Natural killer cell (primary cell): ENCODE results near the gene VMP1. TPM values are rescaled to one million over a fixed set of nuclear protein-coding genes. Genes with fewer than 3 reads are reported as not detected.
A peak's percentile ranks its signal among the peaks of the same experiment; 100 is the strongest.
"Not testable (repeated sequence)": the region's sequence is repeated elsewhere in the genome, so short reads cannot be mapped to it uniquely, and the experiment has no call there.

Source experiments
- ATAC-seq, 3 donors: fragments of 150-1000 bp in 2 of 3; fragments of 200-7000 bp in 1 of 3; cut with Tn5 transposase; 1 replicate in 1 of 3; 2 replicates in 2 of 3; pipeline ENCODE4 v1.10.0; 2021; ENCODE audit warnings: mild to moderate bottlenecking in 2 of 3, moderate library complexity in 2 of 3
- DNase-seq, 2 donors: peaks; one replicate each; pipeline versions ENCODE4 v3.0.0 to v3.0.0-alpha.2; 2013 to 2021; ENCODE audit warnings: mixed read lengths in 1 of 2
- H3K27ac ChIP-seq: one replicate; pipeline ENCODE4 v1.5.1; 2013; ENCODE audit warnings: mild to moderate bottlenecking, low read length
- H3K27me3 ChIP-seq: one replicate; pipeline ENCODE4 v1.6.1; 2013; ENCODE audit warnings: low read length; ENCODE audit not compliant: control insufficient read depth, insufficient read depth
- H3K36me3 ChIP-seq: one replicate; pipeline ENCODE4 v1.6.1; 2013; ENCODE audit warnings: low read length; ENCODE audit not compliant: control insufficient read depth, insufficient read depth
- H3K4me1 ChIP-seq: one replicate; pipeline ENCODE4 v1.6.1; 2013; ENCODE audit warnings: low read length; ENCODE audit not compliant: control insufficient read depth, insufficient read depth
- H3K4me3 ChIP-seq: one replicate; pipeline ENCODE4 v1.5.1; 2013; ENCODE audit warnings: low read length
- H3K9me3 ChIP-seq: one replicate; pipeline ENCODE4 v1.6.1; 2013; ENCODE audit warnings: low read length; ENCODE audit not compliant: control insufficient read depth, insufficient read depth
- H3K27ac Mint-ChIP-seq, 2 donors: one replicate each; pipeline ENCODE4 v1.8.0; 2022; ENCODE audit warnings: mild to moderate bottlenecking in 2 of 2, mixed read lengths in 2 of 2, moderate library complexity in 1 of 2
- H3K27me3 Mint-ChIP-seq, 2 donors: one replicate each; pipeline ENCODE4 v1.8.0; 2022; ENCODE audit warnings: low read depth in 2 of 2, mixed read lengths in 2 of 2
- H3K36me3 Mint-ChIP-seq: one replicate; pipeline ENCODE4 v1.8.0; 2022; ENCODE audit warnings: mixed read lengths
- H3K4me1 Mint-ChIP-seq, 2 donors: one replicate each; pipeline ENCODE4 v1.8.0; 2022; ENCODE audit warnings: mixed read lengths in 2 of 2
- H3K4me3 Mint-ChIP-seq: one replicate; pipeline ENCODE4 v1.8.0; 2022; ENCODE audit warnings: mild to moderate bottlenecking, moderate library complexity, mixed read lengths
- H3K9me3 Mint-ChIP-seq, 2 donors: one replicate each; pipeline ENCODE4 v1.8.0; 2022; ENCODE audit warnings: mixed read lengths in 2 of 2
- CTCF ChIP-seq: fragments of 200-600 bp; IDR thresholded peaks from one replicate; pipeline ENCODE4 v1.8.0; 2022; ENCODE audit warnings: antibody characterized with exemption
- WGBS: methylation state at CpG from one replicate; pipeline ENCODE4 v1.1.7; 2013; ENCODE audit warnings: missing lambda C conversion rate; ENCODE audit not compliant: insufficient coverage; 5-methylcytosine and 5-hydroxymethylcytosine counted together
- intact Hi-C: fragments of 100-400 bp; cut with micrococcal nuclease; formaldehyde crosslinking; loops from one replicate; pipeline ENCODE4 v1.14.2; 2022
- total RNA-seq, 4 donors: library from RNA; stranded (reverse); fragments of 120-200 nt in 1 of 4; gene quantifications; one replicate each; pipeline versions ENCODE4 v1.2.3 to v1.2.4, GENCODE V29; 2013 to 2022

Gene VMP1
- total RNA-seq, 3 donors from 2014 or later (not counting 1 experiment from before 2014, with no cell fraction given) = 136 to 175 (median 162) TPM

DNA sequence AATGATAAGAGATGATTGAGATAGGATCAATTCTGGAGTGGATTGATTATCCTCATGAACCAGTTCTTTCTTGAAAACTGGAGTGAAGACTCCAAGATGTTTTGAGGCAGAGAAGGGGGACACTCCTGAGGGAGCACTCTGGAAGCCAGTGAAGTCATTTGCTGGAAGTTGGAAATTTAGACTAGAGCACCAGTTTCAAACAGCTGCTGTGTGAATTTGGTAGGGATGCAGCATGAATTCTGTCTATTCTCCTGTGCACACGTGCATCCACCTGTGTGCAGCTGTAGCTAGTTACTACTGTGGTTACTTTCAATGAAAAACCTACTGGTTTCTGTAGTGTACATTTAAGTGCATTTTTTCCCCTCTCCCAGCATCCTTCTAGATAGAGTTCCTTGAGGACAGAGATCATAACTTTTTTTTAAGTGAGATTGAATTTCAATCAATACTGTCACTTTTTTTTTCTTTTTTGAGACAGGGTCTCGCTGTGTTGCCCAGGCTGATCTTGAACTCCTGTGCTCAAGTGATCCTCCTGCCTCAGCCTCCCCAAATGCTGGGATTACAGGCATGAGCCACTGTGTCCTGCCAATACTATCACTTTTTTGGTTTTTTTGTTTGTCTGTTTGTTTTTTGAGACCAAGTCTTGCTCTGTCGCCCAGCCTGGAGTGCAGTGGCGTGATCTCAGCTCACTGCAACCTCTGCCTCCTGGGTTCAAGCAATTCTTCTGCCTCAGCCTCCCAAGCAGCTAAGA, 119.4 kb downstream of the VMP1 start:
- Histone ChIP-seq H3K4me3 (no peak overlapping the region), H3K9me3 (no peaks in the 10 kb centered on the region), H3K27ac (no peak overlapping the region), H3K4me1 (peaks cover 21% of the 10 kb centered on the region), H3K27me3 (no peaks in the 10 kb centered on the region), H3K36me3 (peaks cover 3% of the 10 kb centered on the region)
- no peak for DNase-seq
- intact Hi-C loops = no loop called here
- Mint-ChIP-seq H3K4me3 (no peak overlapping the region), H3K36me3 (no peaks in the 10 kb centered on the region), H3K4me1 (peaks cover 41 to 44% of the 10 kb centered on the region in 2 donors), H3K27me3 (no peaks in the 10 kb centered on the region), H3K9me3 (no peaks in the 10 kb centered on the region), H3K27ac (peak overlapping the region; percentile 26 to 74)
- 79% methylated on average over 4 of the region's 4 CpGs for WGBS
- TF ChIP-seq CTCF = no peak
- no peak for ATAC-seq

DNA sequence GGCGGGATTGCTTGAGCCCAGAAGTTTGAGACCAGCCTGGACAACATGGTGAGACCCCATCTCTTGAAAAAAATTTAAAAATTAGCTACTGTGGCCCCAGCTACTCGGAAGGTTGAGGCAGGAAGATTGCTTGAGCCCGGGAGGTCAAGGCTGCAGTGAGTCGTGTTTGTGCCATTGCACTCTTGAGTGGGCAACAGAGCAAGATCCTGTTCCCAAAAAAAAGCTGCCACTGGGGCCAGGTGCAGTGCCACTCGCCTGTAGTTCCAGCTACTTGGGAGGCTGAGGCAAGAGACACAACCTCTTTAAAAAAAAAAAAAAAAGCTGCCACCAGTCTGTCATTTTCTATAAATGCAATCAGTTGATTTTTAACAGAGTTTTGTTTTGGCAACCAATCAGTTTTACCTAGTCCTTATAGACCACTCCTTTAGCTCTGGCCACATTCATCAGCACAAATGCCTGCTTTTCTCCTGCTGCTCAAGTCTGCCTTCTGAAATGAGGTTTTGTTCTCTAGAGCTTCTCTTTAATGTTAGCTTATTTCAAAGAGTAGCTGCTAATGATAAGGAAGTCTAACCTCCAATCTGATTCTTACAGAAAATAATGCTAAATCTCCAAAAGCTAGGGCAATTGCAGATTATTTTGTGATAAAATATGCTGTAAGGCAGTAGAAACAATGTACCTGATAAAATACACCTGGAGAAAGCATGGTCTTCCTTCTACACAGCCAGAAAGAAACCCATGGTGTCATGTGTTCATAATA, 120.4 kb downstream of the VMP1 start:
- no peak for TF ChIP-seq CTCF
- Mint-ChIP-seq H3K36me3 (no peaks in the 10 kb centered on the region), H3K9me3 (no peaks in the 10 kb centered on the region), H3K27ac (peak overlapping the region; percentile 91 to 97), H3K4me1 (peaks cover 41 to 44% of the 10 kb centered on the region in 2 donors), H3K4me3 (no peak overlapping the region), H3K27me3 (no peaks in the 10 kb centered on the region)
- ATAC-seq (no peak), DNase-seq (peak in 1 of 2 donors; percentile 51)
- Histone ChIP-seq H3K4me1 (peaks cover 21% of the 10 kb centered on the region), H3K27ac (peak overlapping the region; percentile 71), H3K36me3 (peaks cover 3% of the 10 kb centered on the region), H3K9me3 (no peaks in the 10 kb centered on the region), H3K27me3 (no peaks in the 10 kb centered on the region), H3K4me3 (no peak overlapping the region)
- 68% methylated on average over 5 of the region's 5 CpGs for WGBS
- intact Hi-C loops = no loop called here

DNA sequence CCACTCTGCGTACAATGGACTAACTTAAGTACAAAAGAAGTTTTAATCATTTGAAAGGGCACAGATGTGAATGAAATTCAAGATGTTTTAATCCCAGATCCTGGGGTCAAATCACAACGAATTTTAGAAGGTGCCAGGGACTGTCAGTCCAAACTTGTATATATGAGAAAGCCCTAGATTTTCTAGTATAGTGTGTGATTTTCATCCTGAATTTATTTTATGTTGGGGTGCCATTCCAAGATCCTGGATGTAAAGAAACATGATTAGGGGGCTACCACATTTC, 121.0 kb downstream of the VMP1 start:
- H3K4me1 ChIP-seq = peaks cover 21% of the 10 kb centered on the region
- DNase-seq = no peak
- peaks cover 3% of the 10 kb centered on the region for H3K36me3 ChIP-seq
- H3K4me3 ChIP-seq = no peak overlapping the region
- WGBS = 80% methylated on average over 2 of the region's 2 CpGs
- Mint-ChIP-seq H3K4me1 (peaks cover 41 to 44% of the 10 kb centered on the region in 2 donors), H3K27ac (peak overlapping the region; percentile 91 to 97), H3K27me3 (no peaks in the 10 kb centered on the region), H3K9me3 (no peaks in the 10 kb centered on the region), H3K4me3 (peak overlapping the region; percentile 81), H3K36me3 (no peaks in the 10 kb centered on the region)
- peak overlapping the region; percentile 71 for H3K27ac ChIP-seq
- no peaks in the 10 kb centered on the region for H3K27me3 ChIP-seq
- no peak for TF ChIP-seq CTCF
- intact Hi-C loops = no loop called here
- no peaks in the 10 kb centered on the region for H3K9me3 ChIP-seq
- ATAC-seq = no peak

GRCh38 chr17:59828819-59829216, 121.4 kb downstream of the VMP1 start:
- H3K36me3 ChIP-seq, H3K36me3 Mint-ChIP-seq, H3K9me3 Mint-ChIP-seq, H3K4me3 ChIP-seq, H3K9me3 ChIP-seq, H3K27me3 ChIP-seq, H3K27me3 Mint-ChIP-seq: not testable (repeated sequence)
- ATAC-seq (peak in 2 of 3 donors; percentile 16 to 43), DNase-seq (peak in 1 of 2 donors; percentile 46)
- intact Hi-C loops = loop anchor here (1.0 kb wide), 2 partner anchors 8 to 43 kb away; no protein-coding TSS in a partner anchor
- peak overlapping the region; percentile 81 for H3K4me3 Mint-ChIP-seq
- 39% methylated on average over 4 of the region's 7 CpGs for WGBS
- H3K27ac ChIP-seq = peak overlapping the region; percentile 71
- peaks cover 41 to 44% of the 10 kb centered on the region in 2 donors for H3K4me1 Mint-ChIP-seq
- peak overlapping the region; percentile 91 to 97 for H3K27ac Mint-ChIP-seq
- H3K4me1 ChIP-seq = peaks cover 21% of the 10 kb centered on the region
